ENCODE results near the gene C1R. TPM values are rescaled to one million over a fixed set of nuclear protein-coding genes. Genes with fewer than 3 reads are reported as not detected.

The C1R gene
- total RNA-seq = 30.1 and 155 TPM in 2 replicates

GRCh38 chr12:7092229-7092985 is at the start of gene C1R:
TSS of gene C1R (minus strand) at chr12:7092445. CDS start at chr12:7092388, 57 bp downstream.

GRCh38 chr12:7129872-7130691 is 37.8 kb upstream of the C1R start, which contains the start of gene CLSTN3:
TSS of gene CLSTN3 (plus strand) at chr12:7130371. CDS start at chr12:7130649, 278 bp downstream.

GRCh38 chr12:7128681-7129286 is 36.5 kb upstream of the C1R start, which contains the start of gene RBP5:
TSS of gene RBP5 (minus strand) at chr12:7128889. CDS start at chr12:7128775, 114 bp downstream.

GRCh38 chr12:7108796-7109571 is 16.7 kb upstream of the C1R start, which contains the start of gene C1RL:
TSS of gene C1RL (minus strand) at chr12:7109214. CDS start at chr12:7109180, 34 bp downstream.

GRCh38 chr12:7060353-7060954 is 31.8 kb downstream of the C1R start, which contains the start of gene C1S:
TSS of gene C1S (plus strand) at chr12:7060718. CDS start at chr12:7061913, 1,195 bp downstream.

Small RNA genes lying within 50 kb of the gene (small RNA-seq; reads per million reads assigned to genes)
- gene AC006512.1 (not detected), gene RNU6-485P (not detected)

Other genes starting within 250 kb of the C1R start
- 29.4 and 36.4 TPM in 2 replicates for gene CDCA3, start 241.2 kb downstream of the C1R start, total RNA-seq
- gene USP5, start 240.3 kb downstream of the C1R start, total RNA-seq = 86.7 and 96.4 TPM in 2 replicates
- gene TPI1, start 224.9 kb downstream of the C1R start, total RNA-seq = 941 and 1,349 TPM in 2 replicates
- gene SPSB2, start 219.1 kb downstream of the C1R start, total RNA-seq = 4.0 and 4.9 TPM in 2 replicates
- gene LRRC23, start 187.6 kb downstream of the C1R start, total RNA-seq = 5.1 TPM in 2 replicates
- 6.6 and 9.0 TPM in 2 replicates for gene ENO2, start 177.9 kb downstream of the C1R start, total RNA-seq
- gene ATN1, start 164.5 kb downstream of the C1R start, total RNA-seq = 10.3 and 11.7 TPM in 2 replicates
- not detected in 2 replicates for gene RNU7-1, start 148.6 kb downstream of the C1R start, total RNA-seq
- gene C12orf57, start 148.4 kb downstream of the C1R start, total RNA-seq = 37.7 and 63.9 TPM in 2 replicates
- gene PTPN6, start 141.1 kb downstream of the C1R start, total RNA-seq = not detected in 2 replicates
- gene PHB2, start 121.8 kb downstream of the C1R start, total RNA-seq = 213 and 237 TPM in 2 replicates
- 44.5 and 46.1 TPM in 2 replicates for gene EMG1, start 121.5 kb downstream of the C1R start, total RNA-seq
- 24.3 and 27.8 TPM in 2 replicates for gene LPCAT3, start 74.0 kb downstream of the C1R start, total RNA-seq
- gene C1S, start 31.7 kb downstream of the C1R start, total RNA-seq = 43.2 and 191 TPM in 2 replicates
- gene C1RL, start 16.8 kb upstream of the C1R start, total RNA-seq = 28.7 and 43.4 TPM in 2 replicates
- not detected in 2 replicates for gene RBP5, start 36.4 kb upstream of the C1R start, total RNA-seq
- 5.9 and 6.6 TPM in 2 replicates for gene CLSTN3, start 37.9 kb upstream of the C1R start, total RNA-seq
- 27.6 and 30.5 TPM in 2 replicates for gene PEX5, start 97.2 kb upstream of the C1R start, total RNA-seq
- gene ACSM4, start 211.6 kb upstream of the C1R start, total RNA-seq = not detected in 2 replicates

Measured in subcutaneous preadipocyte (primary cell).